DOHH2 (cell line): ENCODE measurements around the gene ETV4.
"Not testable (repeated sequence)": the region's sequence is repeated elsewhere in the genome, so short reads cannot be mapped to it uniquely, and the experiment has no call there.

Experiments used
- H3F3A ChIP-seq: fragments of 200-600 bp; sonication (generic), shearing (Covaris generic); 2 replicates; pipeline ENCODE4 v1.6.0; 2016; ENCODE audit warnings: antibody characterized with exemption, mild to moderate bottlenecking; ENCODE audit not compliant: control insufficient read depth, insufficient read depth
- H3K27ac ChIP-seq: fragments of 200-600 bp; sonication (generic); 2 replicates; pipeline ENCODE4 v1.5.1; 2014; ENCODE audit warnings: low read depth, mild to moderate bottlenecking, low read length, moderate library complexity
- H3K27me3 ChIP-seq: fragments of 200-600 bp; sonication (generic); 2 replicates; pipeline ENCODE4 v1.6.1; 2014; ENCODE audit warnings: mild to moderate bottlenecking, low read length, mixed read lengths; ENCODE audit not compliant: control insufficient read depth
- H3K36me3 ChIP-seq: fragments of 200-600 bp; sonication (generic); 2 replicates; pipeline ENCODE4 v1.6.1; 2014; ENCODE audit warnings: mild to moderate bottlenecking, low read length, moderate library complexity, mixed read lengths; ENCODE audit not compliant: control insufficient read depth
- H3K4me1 ChIP-seq: fragments of 200-600 bp; sonication (generic); 2 replicates; pipeline ENCODE4 v1.6.1; 2014; ENCODE audit warnings: mild to moderate bottlenecking, low read length, mixed read lengths; ENCODE audit not compliant: control insufficient read depth
- H3K4me2 ChIP-seq: fragments of 200-600 bp; sonication (generic); 2 replicates; pipeline ENCODE4 v1.6.0; 2014; ENCODE audit warnings: mild to moderate bottlenecking, low read length, moderate library complexity
- H3K4me3 ChIP-seq: fragments of 200-600 bp; sonication (generic); 2 replicates; pipeline ENCODE4 v1.5.1; 2014; ENCODE audit warnings: mild to moderate bottlenecking, low read length, mixed read lengths
- H3K79me2 ChIP-seq: fragments of 200-600 bp; sonication (generic); 2 replicates; pipeline ENCODE4 v1.6.1; 2014; ENCODE audit warnings: mild to moderate bottlenecking, low read length, mixed read lengths; ENCODE audit not compliant: control insufficient read depth
- H3K9me2 ChIP-seq: fragments of 200-600 bp; sonication (generic); replicated peaks from 2 replicates; pipeline ENCODE4 v1.6.1; 2014; ENCODE audit warnings: mild to moderate bottlenecking, low read length, mixed read lengths; ENCODE audit not compliant: control insufficient read depth
- H3K9me3 ChIP-seq: fragments of 200-600 bp; sonication (generic); 2 replicates; pipeline ENCODE4 v1.6.1; 2014; ENCODE audit warnings: antibody characterized with exemption, low read length, mixed read lengths; ENCODE audit not compliant: control insufficient read depth, insufficient read depth
- H4K20me1 ChIP-seq: fragments of 200-600 bp; sonication (generic); 2 replicates; pipeline ENCODE4 v1.6.0; 2014; ENCODE audit warnings: low read depth, mild to moderate bottlenecking, antibody characterized with exemption, low read length, moderate library complexity; ENCODE audit not compliant: control insufficient read depth, insufficient read depth
- EZH2phosphoT487 ChIP-seq: fragments of 200-600 bp; sonication (generic); IDR thresholded peaks from 2 replicates; pipeline ENCODE4 v1.6.1; 2017; ENCODE audit warnings: borderline replicate concordance, mild to moderate bottlenecking, antibody characterized with exemption, low read length, moderate library complexity, mixed read lengths
- TF ChIP-seq, protein P1 (sequence below): fragments of 200-600 bp; sonication (generic); IDR thresholded peaks from one replicate; pipeline ENCODE4 v1.5.1; 2014; ENCODE audit warnings: antibody characterized with exemption, mild to moderate bottlenecking, low read depth, low read length; ENCODE audit not compliant: poor library complexity, severe bottlenecking

ETV4 gene

DNA sequence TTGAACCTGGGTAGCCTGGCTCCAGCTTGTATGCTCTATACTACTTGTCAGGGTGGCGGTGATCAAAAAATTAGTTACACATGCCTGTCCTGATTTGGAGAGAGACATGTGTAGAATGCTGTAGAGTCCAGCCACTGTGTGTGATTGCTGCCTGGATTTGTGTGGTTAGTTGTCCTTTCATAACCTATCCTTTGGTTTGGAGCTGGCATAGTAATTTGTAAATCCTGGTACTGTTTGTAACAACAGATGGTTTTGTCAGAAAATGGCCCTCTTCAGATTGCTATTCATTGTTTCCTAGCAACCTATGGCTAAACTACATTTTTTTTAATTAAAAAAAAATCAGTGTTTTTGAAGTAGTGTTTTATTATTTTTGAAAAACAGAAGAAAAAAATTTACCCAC is 30.5 kb downstream of the ETV4 start:
- 0 out of 2 replicates have a peak, but pooled peaks cover 3% of the 10 kb centered on the region for H3F3A ChIP-seq
- no peaks in the 10 kb centered on the region for H3K27me3 ChIP-seq
- no peaks in the 10 kb centered on the region for H3K4me1 ChIP-seq
- H3K9me3 ChIP-seq: no peaks in the 10 kb centered on the region
- no peak overlapping the region for H3K27ac ChIP-seq
- H3K4me2 ChIP-seq: no peak overlapping the region
- H4K20me1 ChIP-seq: no peaks in the 10 kb centered on the region
- H3K4me3 ChIP-seq: no peak overlapping the region
- H3K9me2 ChIP-seq: no peaks in the 10 kb centered on the region
- H3K79me2 ChIP-seq: no peaks in the 10 kb centered on the region
- no peak for TF ChIP-seq EZH2phosphoT487
- TF ChIP-seq, protein P1, sequence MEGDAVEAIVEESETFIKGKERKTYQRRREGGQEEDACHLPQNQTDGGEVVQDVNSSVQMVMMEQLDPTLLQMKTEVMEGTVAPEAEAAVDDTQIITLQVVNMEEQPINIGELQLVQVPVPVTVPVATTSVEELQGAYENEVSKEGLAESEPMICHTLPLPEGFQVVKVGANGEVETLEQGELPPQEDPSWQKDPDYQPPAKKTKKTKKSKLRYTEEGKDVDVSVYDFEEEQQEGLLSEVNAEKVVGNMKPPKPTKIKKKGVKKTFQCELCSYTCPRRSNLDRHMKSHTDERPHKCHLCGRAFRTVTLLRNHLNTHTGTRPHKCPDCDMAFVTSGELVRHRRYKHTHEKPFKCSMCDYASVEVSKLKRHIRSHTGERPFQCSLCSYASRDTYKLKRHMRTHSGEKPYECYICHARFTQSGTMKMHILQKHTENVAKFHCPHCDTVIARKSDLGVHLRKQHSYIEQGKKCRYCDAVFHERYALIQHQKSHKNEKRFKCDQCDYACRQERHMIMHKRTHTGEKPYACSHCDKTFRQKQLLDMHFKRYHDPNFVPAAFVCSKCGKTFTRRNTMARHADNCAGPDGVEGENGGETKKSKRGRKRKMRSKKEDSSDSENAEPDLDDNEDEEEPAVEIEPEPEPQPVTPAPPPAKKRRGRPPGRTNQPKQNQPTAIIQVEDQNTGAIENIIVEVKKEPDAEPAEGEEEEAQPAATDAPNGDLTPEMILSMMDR: no peak
- H3K36me3 ChIP-seq: peaks cover 71% of the 10 kb centered on the region

DNA sequence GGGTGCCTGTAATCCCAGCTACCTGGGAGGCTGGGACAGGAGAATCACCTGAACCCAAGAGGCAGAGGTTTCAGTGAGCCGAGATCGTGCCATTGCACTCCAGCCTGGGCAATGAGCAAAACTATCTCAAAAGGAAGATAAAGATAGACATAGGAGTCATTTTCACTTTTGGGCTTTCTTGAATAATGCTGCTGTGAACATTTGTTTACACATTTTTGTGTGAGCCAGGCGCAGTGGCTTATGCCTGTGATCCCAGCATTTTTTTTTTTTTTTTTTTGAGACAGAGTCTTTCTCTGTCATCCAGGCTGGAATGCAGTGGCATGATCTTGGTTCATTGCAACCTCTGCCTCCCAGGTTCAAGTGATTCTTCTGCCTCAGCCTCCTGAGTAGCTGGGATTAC is 34.9 kb downstream of the ETV4 start:
- not testable (repeated sequence) for H3K27me3 ChIP-seq, H3K79me2 ChIP-seq, H3F3A ChIP-seq, H3K4me3 ChIP-seq, H3K4me2 ChIP-seq, H4K20me1 ChIP-seq, H3K4me1 ChIP-seq, H3K9me3 ChIP-seq, H3K27ac ChIP-seq, H3K9me2 ChIP-seq
- peaks cover 64% of the 10 kb centered on the region for H3K36me3 ChIP-seq

DNA sequence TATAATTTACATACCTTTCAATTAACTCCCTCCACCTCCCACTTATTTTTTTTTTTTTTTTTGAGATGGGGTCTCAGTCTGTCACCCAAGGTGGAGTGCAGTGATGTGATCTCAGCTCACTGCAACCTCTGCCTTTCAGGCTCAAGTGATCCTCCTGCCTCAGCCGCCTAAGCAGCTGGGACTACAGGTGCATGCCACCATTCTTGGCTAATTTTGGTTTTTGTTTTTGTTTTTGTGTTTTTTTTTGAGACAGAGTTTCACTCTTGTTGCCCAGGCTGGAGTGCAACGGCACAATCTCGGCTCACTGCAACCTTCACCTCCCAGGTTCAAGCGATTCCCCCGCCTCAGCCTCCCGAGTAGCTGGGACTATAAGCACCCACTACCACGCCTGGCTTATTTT is 36.7 kb downstream of the ETV4 start:
- not testable (repeated sequence) for H3K4me3 ChIP-seq, H4K20me1 ChIP-seq, H3F3A ChIP-seq, H3K4me1 ChIP-seq, H3K9me3 ChIP-seq, H3K27ac ChIP-seq, H3K27me3 ChIP-seq, H3K4me2 ChIP-seq, H3K9me2 ChIP-seq, H3K79me2 ChIP-seq
- H3K36me3 ChIP-seq: peaks cover 63% of the 10 kb centered on the region

DNA sequence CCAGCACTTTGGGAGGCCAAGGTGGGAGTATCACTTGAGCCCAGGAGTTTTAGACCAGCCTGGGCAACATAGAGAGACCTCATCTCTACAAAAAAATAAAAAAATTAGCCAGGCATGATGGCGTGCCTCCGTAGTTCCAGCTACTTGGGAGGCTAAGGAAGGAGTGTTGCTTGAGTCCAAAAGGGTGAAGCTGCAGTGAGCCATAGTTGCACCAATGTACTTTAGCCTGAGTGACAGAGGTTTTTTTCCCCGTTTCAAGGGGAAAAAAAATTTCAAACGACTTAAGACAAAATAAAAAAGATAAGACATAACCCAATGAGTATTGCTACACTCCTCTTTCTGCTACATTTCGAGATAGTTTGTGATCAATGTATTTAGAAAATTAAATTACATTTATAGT is 55.5 kb downstream of the ETV4 start:
- H3K27me3 ChIP-seq: no peaks in the 10 kb centered on the region
- H3K9me2 ChIP-seq: no peaks in the 10 kb centered on the region
- H3F3A ChIP-seq: no peaks in the 10 kb centered on the region
- H3K4me1 ChIP-seq: peaks cover 4% of the 10 kb centered on the region; the same call in 1 of the 2 replicates
- no peak overlapping the region for H3K4me2 ChIP-seq
- H3K79me2 ChIP-seq: peaks cover 31% of the 10 kb centered on the region
- no peak overlapping the region for H3K27ac ChIP-seq
- H4K20me1 ChIP-seq: no peaks in the 10 kb centered on the region
- no peaks in the 10 kb centered on the region for H3K9me3 ChIP-seq
- no peak overlapping the region for H3K4me3 ChIP-seq
- peaks cover 50% of the 10 kb centered on the region for H3K36me3 ChIP-seq
- TF ChIP-seq, protein P1: no peak
- no peak for TF ChIP-seq EZH2phosphoT487
